Ammon's horn (tissue), 1 donor: ENCODE measurements around the gene VAT1.

Source experiments
- DNase-seq: peaks from one replicate; pipeline ENCODE4 v3.0.0-alpha.2; 2016; ENCODE audit warnings: low spot score

Gene VAT1

GRCh38 chr17:43027091-43028032, 5.2 kb upstream of the VAT1 start:
- no peak for DNase-seq

- no peak for DNase-seq
Measured at GRCh38 chr17:43026595-43026994, 4.4 kb upstream of the VAT1 start.

DNA sequence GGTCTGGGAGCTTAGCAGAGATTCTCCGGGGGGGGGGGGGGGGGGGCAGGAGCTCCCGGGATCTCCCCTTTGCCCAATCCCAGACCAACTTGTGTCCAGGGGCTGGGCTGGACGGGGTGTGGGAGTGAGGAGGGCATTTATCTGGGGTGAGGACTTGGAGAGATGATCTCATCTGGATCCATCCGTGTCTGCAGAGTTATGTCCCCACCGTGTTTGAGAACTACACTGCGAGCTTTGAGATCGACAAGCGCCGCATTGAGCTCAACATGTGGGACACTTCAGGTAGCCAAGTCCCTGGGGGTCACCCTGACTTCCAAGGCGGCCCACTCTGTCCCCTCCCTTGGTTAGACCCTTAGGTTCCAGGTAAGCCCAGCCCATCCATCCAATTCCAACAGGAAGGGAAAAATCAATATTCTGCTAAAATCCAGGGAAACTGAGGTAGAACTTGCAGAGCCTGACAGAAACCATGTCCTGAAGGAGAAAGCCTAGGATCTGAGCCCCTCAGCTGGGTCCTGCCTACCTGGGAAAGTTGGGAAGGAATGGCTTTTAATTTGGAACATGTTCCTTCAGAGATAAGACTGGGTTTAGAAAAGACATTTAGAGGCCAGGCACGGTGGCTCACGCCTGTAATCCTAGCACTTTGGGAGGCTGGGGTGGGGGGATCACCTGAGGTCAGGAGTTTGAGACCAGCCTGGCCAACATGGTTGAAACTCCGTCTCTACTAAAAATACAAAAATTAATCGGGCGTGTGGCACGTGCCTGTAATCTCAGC, 3.8 kb upstream of the VAT1 start:
- DNase-seq: no peak

DNA sequence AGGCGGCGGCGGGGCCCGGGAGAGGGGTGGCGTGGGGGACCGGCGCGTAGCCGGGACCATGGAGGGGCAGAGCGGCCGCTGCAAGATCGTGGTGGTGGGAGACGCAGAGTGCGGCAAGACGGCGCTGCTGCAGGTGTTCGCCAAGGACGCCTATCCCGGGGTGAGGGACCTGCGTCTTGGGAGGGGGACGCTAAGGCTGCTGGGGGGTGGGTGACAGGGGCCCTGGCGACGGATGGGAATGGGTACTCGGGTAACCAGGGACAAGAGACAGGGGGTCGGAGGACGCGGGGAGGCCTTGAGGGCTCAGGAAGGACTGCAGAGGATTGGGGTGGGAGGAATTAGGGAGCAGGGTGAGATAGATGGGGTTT, 3.1 kb upstream of the VAT1 start:
- DNase-seq: no peak

GRCh38 chr17:43024407-43025289, 2.5 kb upstream of the VAT1 start, which contains the start of gene RND2:
TSS of gene RND2 (plus strand) at chr17:43025231. CDS start at chr17:43025348, 117 bp downstream.
- peak; percentile 95 for DNase-seq

- peak; percentile 48 for DNase-seq
Measured at GRCh38 chr17:43020789-43021740, 1.1 kb downstream of the VAT1 start.

DNA sequence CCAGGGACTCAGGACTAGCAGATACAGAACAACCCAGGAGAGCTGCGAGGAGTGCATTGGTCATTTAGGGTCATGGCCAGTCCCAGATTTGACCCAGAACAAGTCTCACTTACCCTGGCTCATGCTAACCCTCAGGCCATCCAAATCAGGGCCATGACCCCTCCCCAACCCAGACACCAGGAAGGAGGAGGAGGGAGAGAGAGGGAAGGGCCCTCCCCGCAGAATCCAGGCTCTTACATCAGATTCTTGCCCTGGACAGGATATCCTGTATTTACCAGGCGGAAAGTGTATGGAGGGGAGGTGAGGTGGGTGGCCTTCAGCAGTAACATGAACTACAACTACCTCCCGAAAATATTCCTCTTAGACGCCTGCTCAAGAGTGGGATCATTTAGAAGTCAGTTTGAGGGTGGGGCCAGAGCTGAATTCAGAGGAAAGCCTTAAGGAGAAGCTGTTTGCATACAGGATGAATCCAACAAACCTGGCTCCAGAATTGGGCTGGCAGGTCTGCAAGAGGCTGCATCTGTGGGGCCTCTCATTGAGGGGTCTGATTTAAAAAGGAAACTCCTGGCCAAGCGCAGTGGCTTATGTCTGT, 2.1 kb downstream of the VAT1 start:
- DNase-seq: no peak

- DNase-seq: no peak
Measured at GRCh38 chr17:43019418-43019817, 2.8 kb downstream of the VAT1 start.

GRCh38 chr17:43018932-43019331, 3.3 kb downstream of the VAT1 start:
- no peak for DNase-seq

DNA sequence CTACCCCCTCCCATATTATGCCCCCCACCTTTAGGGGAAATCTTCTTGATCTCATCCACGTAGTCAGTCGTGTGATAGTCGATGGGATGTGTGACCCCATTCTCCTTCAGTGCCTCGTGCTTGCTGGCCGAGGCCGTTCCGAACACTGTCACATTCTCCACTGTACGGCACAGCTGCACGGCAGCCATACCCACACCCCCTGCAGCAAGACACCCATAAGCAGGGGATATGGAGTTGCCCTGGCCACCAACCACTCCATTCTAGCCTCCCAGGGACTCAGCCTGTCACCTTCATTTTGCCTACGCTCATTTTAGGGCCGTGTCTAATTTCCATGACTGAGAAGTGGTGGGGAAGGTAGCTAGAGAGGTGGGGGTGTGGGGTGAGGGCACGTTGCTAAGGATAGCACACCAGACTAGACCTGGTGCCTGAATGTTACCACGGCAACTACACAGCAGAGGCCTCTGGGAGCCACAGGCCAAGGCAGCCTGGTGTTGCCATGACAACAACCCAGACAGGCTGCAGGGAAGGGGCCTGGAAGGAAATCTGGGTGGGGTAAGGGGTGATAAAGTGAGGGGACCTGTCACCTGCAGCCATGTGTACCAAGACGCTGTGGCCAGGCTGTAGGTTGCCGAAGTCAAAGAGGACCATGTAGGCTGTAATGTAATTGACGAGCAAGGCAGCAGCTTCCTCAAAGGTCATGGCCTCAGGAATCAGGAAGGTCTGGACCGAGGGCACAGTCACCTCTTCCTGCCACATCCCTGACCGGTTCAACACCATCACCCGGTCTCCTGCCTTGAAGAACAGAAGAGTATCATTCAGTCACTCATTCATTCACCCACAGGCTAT, 4.0 kb downstream of the VAT1 start:
- peak; percentile 54 for DNase-seq

- DNase-seq: no peak
Measured at GRCh38 chr17:43016216-43016615, 6.0 kb downstream of the VAT1 start.

- DNase-seq: no peak
Measured at GRCh38 chr17:43015579-43015978, 6.6 kb downstream of the VAT1 start.

DNA sequence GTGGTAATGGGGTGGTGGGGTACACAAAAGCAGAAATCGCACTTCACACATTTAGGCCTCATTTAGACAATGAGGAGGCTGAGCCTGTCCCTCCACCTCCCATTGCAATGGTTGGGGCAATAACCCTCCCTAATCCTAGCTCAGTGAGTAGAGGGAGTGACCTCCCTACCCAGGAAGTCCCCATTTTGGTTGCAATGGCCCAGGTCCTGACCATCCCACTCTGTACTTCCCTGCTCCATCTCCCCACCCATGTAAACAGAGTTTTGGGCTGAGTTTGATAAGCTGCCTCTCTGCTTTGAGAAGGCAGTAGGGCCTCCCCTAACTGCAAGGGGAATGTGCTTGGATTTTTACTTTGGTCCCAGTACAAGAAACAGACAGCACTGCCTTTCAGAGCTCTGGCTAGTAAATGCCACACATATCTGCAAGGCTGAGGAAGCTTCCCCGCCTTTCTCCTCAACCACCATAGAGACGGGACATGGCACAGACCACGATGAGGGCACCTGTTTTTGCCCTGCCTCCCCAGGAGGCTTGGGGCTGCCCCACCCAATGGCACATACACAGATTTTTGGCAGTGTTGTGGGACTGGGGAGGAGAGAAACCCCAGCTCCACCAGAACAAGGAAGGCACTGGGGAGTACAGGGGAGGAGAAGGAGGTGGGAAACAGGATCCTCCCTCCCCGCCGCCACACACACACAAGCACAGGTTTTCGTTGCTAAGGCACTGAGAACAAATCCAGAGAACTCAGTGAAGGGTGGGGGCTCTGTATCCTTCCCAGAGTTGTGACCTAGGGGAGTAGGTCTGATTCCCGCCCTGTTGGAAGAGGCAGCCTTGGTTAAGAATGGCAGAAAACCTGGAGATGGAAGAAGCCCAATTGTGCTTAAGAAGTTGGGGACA, 7.3 kb downstream of the VAT1 start:
- no peak for DNase-seq

DNA sequence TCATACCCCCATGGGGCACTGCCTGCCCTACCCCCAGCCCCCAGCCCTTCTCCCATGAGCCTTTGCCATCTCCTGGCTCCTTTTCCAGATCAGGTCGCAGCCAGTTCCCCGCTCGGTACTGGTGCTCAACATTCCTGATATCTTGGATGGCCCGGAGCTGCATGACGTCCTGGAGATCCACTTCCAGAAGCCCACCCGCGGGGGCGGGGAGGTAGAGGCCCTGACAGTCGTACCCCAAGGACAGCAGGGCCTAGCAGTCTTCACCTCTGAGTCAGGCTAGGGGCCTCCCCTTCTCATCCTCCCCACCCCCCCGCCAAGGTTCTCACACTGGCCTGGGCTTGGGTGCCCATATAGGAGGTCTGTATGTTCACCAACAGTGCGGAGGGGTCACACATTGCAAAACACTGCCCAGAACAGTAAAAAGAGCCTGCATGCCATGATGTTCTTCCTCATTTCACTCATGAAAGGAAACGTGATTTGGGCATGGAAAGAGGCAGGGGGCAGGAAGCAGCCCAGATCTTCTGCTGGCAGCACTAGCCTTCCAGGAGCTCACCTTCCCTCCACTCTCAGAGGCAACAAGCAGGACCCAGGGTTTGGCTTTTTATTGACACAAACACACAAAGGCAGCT, 8.1 kb downstream of the VAT1 start:
- no peak for DNase-seq

GRCh38 chr17:43013296-43013695, 8.9 kb downstream of the VAT1 start:
- no peak for DNase-seq

DNA sequence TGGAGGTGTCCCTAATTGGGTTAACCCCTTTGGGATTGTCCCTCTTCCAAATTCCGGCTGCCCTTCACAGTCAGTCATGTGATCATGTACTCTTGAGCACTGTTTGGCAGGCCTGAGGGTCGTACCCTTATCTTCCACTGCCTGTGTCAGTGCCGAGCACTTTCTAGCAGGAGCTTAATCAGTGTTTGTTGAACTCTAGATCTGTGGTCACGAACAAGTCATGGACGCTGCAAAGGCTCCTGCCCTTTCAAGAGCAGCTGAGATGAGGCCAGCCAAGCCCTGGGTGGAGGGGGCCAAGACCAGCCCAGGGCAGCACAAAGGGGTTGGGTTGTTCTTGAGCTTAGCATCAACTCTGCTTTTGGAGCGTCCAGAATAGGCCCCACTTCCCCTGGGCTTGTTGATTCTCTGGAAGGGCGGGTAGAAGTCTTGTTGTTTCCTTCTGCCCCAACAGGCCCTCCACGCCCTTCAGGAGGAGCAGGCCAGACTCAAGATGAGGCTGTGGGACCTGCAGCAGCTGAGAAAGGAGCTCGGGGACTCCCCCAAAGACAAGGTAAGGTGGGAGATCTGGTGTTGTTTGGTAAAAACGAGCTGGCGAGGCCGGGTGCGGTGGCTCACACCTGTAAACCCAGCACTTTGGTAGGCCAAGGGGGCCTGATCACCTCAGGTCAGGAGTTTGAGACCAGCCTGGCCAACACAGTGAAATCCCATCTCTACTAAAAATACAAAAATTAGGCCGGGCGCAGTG, 10.3 kb downstream of the VAT1 start:
- no peak for DNase-seq

DNA sequence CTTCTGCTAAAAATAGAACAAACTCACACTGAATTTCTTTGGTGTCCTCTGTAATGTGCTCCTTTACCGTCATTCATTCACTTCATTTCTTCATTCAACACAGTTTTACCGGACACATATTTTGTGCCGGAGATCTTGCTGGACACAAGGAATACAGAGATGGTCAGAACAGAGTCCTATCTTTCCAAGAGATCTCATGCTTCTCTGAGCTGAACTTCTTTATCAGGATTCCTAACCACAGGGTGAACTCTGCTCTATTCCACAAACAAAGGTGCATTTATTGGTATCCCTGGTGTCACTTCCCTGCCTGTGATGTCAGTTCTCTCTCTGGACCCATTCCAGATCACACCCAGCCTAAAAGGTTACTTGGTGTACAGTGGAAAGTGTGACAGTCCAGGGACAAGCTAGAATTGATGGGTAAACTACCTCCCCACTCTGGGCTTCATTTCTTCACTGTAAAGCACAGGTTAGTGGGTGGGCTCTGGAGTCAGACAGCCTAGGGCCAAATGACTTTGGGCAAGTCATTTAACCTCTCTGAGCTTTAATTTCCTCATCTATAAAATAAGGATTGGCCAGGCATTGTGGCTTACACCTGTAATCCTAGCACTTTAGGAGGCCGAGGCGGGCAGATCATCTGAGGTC, 11.4 kb downstream of the VAT1 start:
- DNase-seq: no peak
